SK-N-SH (cell line): Measurements from ENCODE around the gene FAM161A. TPM values are rescaled to one million over a fixed set of nuclear protein-coding genes. Genes with fewer than 3 reads are reported as not detected.

ENCODE experiments used
- CTCF ChIA-PET: fragments of 300-600, 350-600 bp; formaldehyde crosslinking; extraction: SDS; loops from one replicate; lab custom pipeline; 2021; lab: Yijun Ruan, JAX
- POLR2A ChIA-PET: fragments of 350-600 bp; sonication (Branson Sonifier 250); formaldehyde crosslinking; extraction: SDS; loops from one replicate; lab custom pipeline; 2020; ENCODE audit warnings: antibody characterized with exemption, inconsistent platforms; lab: Yijun Ruan, JAX
- DNase-seq: peaks from one replicate; pipeline ENCODE4 v3.0.0; 2012
- H2AFZ ChIP-seq: fragments of 200-600 bp; sonication (generic); 2 replicates; pipeline ENCODE4 v1.8.1; 2016; ENCODE audit warnings: antibody characterized with exemption, mild to moderate bottlenecking, low read depth
- H3F3A ChIP-seq: fragments of 200-600 bp; sonication (generic); replicated peaks from 2 replicates; pipeline ENCODE3; 2016; ENCODE audit warnings: antibody characterized with exemption, mild to moderate bottlenecking; ENCODE audit not compliant: insufficient read depth
- H3K27ac ChIP-seq, 2 experiments: fragments of 200-500 bp in 1 of 2; fragments of 200-600 bp in 1 of 2; sonication (Bioruptor generic) in 1 of 2; sonication (generic), shearing (Covaris generic) in 1 of 2; 2 replicates each; pipeline versions ENCODE4 v1.5.1 to v1.6.1; 2014 to 2016; ENCODE audit warnings: low read depth in 2 of 2, inconsistent platforms in 1 of 2, low read length in 1 of 2, mild to moderate bottlenecking in 1 of 2, mixed read lengths in 1 of 2
- H3K27me3 ChIP-seq: fragments of 200-600 bp; sonication (generic), shearing (Covaris generic); 2 replicates; pipeline ENCODE4 v1.6.1; 2016; ENCODE audit warnings: mixed run types; ENCODE audit not compliant: insufficient read depth
- H3K36me3 ChIP-seq, 2 experiments: fragments of 200-500 bp in 1 of 2; fragments of 200-600 bp in 1 of 2; sonication (Bioruptor generic) in 1 of 2; sonication (generic) in 1 of 2; replicated peaks in 1 of 2; 2 replicates each; pipeline versions ENCODE3 to v1.5.1; 2014 to 2016; ENCODE audit warnings: low read length in 1 of 2, mild to moderate bottlenecking in 1 of 2; ENCODE audit not compliant: insufficient read depth in 2 of 2, control insufficient read depth in 1 of 2
- H3K4me1 ChIP-seq, 2 experiments: fragments of 200-500 bp in 1 of 2; fragments of 200-600 bp in 1 of 2; sonication (Bioruptor generic) in 1 of 2; sonication (generic), shearing (Covaris generic) in 1 of 2; 2 replicates each; pipeline versions ENCODE4 v1.5.1 to v1.6.1; 2014 to 2016; ENCODE audit warnings: low read depth in 1 of 2, low read length in 1 of 2, mixed run types in 1 of 2; ENCODE audit not compliant: insufficient read depth in 2 of 2, control insufficient read depth in 1 of 2
- H3K4me2 ChIP-seq: fragments of 200-600 bp; sonication (generic), shearing (Covaris generic); 2 replicates; pipeline ENCODE4 v1.6.1; 2017; ENCODE audit warnings: mixed run types
- H3K4me3 ChIP-seq, 2 experiments: fragments of 200-500 bp in 1 of 2; fragments of 200-600 bp in 1 of 2; sonication (Bioruptor generic) in 1 of 2; sonication (generic), shearing (Covaris generic) in 1 of 2; 2 replicates each; pipeline versions ENCODE4 v1.5.1 to v1.8.1; 2014 to 2016; ENCODE audit warnings: low read depth in 2 of 2, inconsistent platforms in 1 of 2, low read length in 1 of 2, mild to moderate bottlenecking in 1 of 2, mixed read lengths in 1 of 2, moderate library complexity in 1 of 2
- H3K79me2 ChIP-seq: fragments of 200-600 bp; sonication (generic); 2 replicates; pipeline ENCODE4 v1.8.1; 2017; ENCODE audit warnings: mild to moderate bottlenecking; ENCODE audit not compliant: insufficient read depth
- H3K9ac ChIP-seq: fragments of 200-600 bp; sonication (generic); 2 replicates; pipeline ENCODE4 v1.6.1; 2017; ENCODE audit warnings: mixed run types
- H3K9me2 ChIP-seq: fragments of 200-600 bp; sonication (generic); 2 replicates; pipeline ENCODE4 v1.6.1; 2017; ENCODE audit warnings: mixed run types
- H3K9me3 ChIP-seq: fragments of 200-600 bp; sonication (generic); 2 replicates; pipeline ENCODE4 v1.6.1; 2017; ENCODE audit warnings: mixed run types, mild to moderate bottlenecking, moderate library complexity
- H4K20me1 ChIP-seq: fragments of 200-600 bp; sonication (generic); 2 replicates; pipeline ENCODE4 v1.6.1; 2017; ENCODE audit warnings: mild to moderate bottlenecking, mixed run types; ENCODE audit not compliant: insufficient read depth
- CTCF ChIP-seq: fragments of 200-600 bp; sonication (generic); IDR thresholded peaks from 2 replicates; pipeline ENCODE4 v1.6.1; 2017; ENCODE audit warnings: antibody characterized with exemption, mild to moderate bottlenecking, moderate library complexity
- FOSL2 ChIP-seq: IDR thresholded peaks from 2 replicates; pipeline ENCODE4 v1.4.0; 2012; ENCODE audit warnings: low read depth, mild to moderate bottlenecking, moderate library complexity, borderline replicate concordance
- FOXM1 ChIP-seq: IDR thresholded peaks from 2 replicates; pipeline ENCODE4 v1.4.0; 2012; ENCODE audit warnings: low read depth, mild to moderate bottlenecking
- JUND ChIP-seq: IDR thresholded peaks from 2 replicates; pipeline ENCODE4 v1.4.0; 2012
- MAX ChIP-seq: IDR thresholded peaks from 2 replicates; pipeline ENCODE4 v1.4.0; 2012; ENCODE audit warnings: low read depth
- MXI1 ChIP-seq: IDR thresholded peaks from 2 replicates; pipeline ENCODE4 v1.6.1; 2012; ENCODE audit warnings: mild to moderate bottlenecking, low read depth, low read length, improper control_type of control experiment
- NFIC ChIP-seq: IDR thresholded peaks from 2 replicates; pipeline ENCODE4 v1.4.0; 2012; ENCODE audit warnings: borderline replicate concordance
- RAD21 ChIP-seq: IDR thresholded peaks from 2 replicates; pipeline ENCODE4 v1.6.1; 2012; ENCODE audit warnings: mild to moderate bottlenecking, low read length
- RCOR1 ChIP-seq: fragments of 150-350 bp; IDR thresholded peaks from 2 replicates; pipeline ENCODE4 v1.6.1; 2017; ENCODE audit warnings: antibody characterized with exemption, low read length
- REST ChIP-seq: IDR thresholded peaks from 2 replicates; pipeline ENCODE4 v1.6.1; 2012; ENCODE audit warnings: mild to moderate bottlenecking, low read depth, low read length, moderate library complexity
- SIN3A ChIP-seq: IDR thresholded peaks from 2 replicates; pipeline ENCODE4 v1.6.1; 2012; ENCODE audit warnings: low read depth, mild to moderate bottlenecking, low read length, moderate library complexity, borderline replicate concordance
- TCF12 ChIP-seq: IDR thresholded peaks from 2 replicates; pipeline ENCODE4 v1.4.0; 2012
- TEAD4 ChIP-seq: IDR thresholded peaks from 2 replicates; pipeline ENCODE4 v1.4.0; 2012; ENCODE audit warnings: mild to moderate bottlenecking, borderline replicate concordance; ENCODE audit not compliant: insufficient read depth
- YY1 ChIP-seq: IDR thresholded peaks from 2 replicates; pipeline ENCODE4 v1.4.0; 2012; ENCODE audit warnings: low read depth, mild to moderate bottlenecking
- WGBS: methylation state at CpG from one replicate; pipeline ENCODE4 v1.1.6; 2017; ENCODE audit warnings: low lambda C conversion rate; 5-methylcytosine and 5-hydroxymethylcytosine counted together
- polyA plus RNA-seq, 3 experiments: library from polyadenylated mRNA; depleted of rRNA; stranded (reverse); fragments of >200 nt; gene quantifications; 2 replicates each; pipeline ENCODE4 v1.2.3, GENCODE V29; 2012
- TF ChIP-seq, protein P1 (sequence below): fragments of 150-350 bp; IDR thresholded peaks from 2 replicates; pipeline ENCODE4 v1.6.1; 2016; ENCODE audit warnings: mild to moderate bottlenecking, low read depth, low read length

FAM161A gene
- polyA plus RNA-seq, 1 of the 3 experiments (the other 2 are of a cell fraction), result 0.90 TPM

- POLR2A ChIA-PET, result no interaction called here
- H3K4me3 ChIP-seq, result no peak overlapping the region
Measured at GRCh38 chr2:61784643-61785042, 69.2 kb downstream of the FAM161A start.

More at GRCh38 chr2:61784643-61785042, 69.2 kb downstream of the FAM161A start:
- no peaks in the 10 kb centered on the region for H3K79me2 ChIP-seq
- CTCF ChIA-PET, result no interaction called here
- no peaks in the 10 kb centered on the region for H3K4me1 ChIP-seq
- H3K27me3 ChIP-seq, result no peaks in the 10 kb centered on the region
- H3K9me3 ChIP-seq, result peaks cover 6% of the 10 kb centered on the region; the same call in 1 of the 2 replicates
- no peak overlapping the region for H3K4me2 ChIP-seq
- H3F3A ChIP-seq, result no peaks in the 10 kb centered on the region
- WGBS, result 84% methylated on average over 4 of the region's 4 CpGs
- H4K20me1 ChIP-seq, result no peaks in the 10 kb centered on the region
- no peak overlapping the region for H3K27ac ChIP-seq
- H3K9me2 ChIP-seq, result no peaks in the 10 kb centered on the region
- TF ChIP-seq TEAD4, result no peak
- TF ChIP-seq MXI1, result no peak
- no peak for TF ChIP-seq NFIC
- TF ChIP-seq YY1, result no peak
- TF ChIP-seq SIN3A, result no peak
- no peak for TF ChIP-seq REST
- TF ChIP-seq FOXM1, result no peak
- TF ChIP-seq, protein P1, sequence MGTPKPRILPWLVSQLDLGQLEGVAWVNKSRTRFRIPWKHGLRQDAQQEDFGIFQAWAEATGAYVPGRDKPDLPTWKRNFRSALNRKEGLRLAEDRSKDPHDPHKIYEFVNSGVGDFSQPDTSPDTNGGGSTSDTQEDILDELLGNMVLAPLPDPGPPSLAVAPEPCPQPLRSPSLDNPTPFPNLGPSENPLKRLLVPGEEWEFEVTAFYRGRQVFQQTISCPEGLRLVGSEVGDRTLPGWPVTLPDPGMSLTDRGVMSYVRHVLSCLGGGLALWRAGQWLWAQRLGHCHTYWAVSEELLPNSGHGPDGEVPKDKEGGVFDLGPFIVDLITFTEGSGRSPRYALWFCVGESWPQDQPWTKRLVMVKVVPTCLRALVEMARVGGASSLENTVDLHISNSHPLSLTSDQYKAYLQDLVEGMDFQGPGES, result no peak
- TF ChIP-seq JUND, result no peak
- no peak for TF ChIP-seq FOSL2
- no peak for TF ChIP-seq CTCF
- no peak for TF ChIP-seq RCOR1
- no peak for TF ChIP-seq RAD21
- no peak for TF ChIP-seq TCF12
- no peak for TF ChIP-seq MAX
- TF ChIP-seq, all 33 proteins: peak for 0
- H2AFZ ChIP-seq, result no peak overlapping the region
- H3K9ac ChIP-seq, result no peak overlapping the region
- H3K36me3 ChIP-seq, result no peaks in the 10 kb centered on the region
- DNase-seq, result no peak
